PFSK-1 (cell line): ENCODE measurements around the gene PTDSS2.

ENCODE experiments used
- FOXP2 ChIP-seq: optimal IDR thresholded peaks from 2 replicates; pipeline ENCODE3; 2011; ENCODE audit warnings: borderline replicate concordance, control low read depth, inconsistent platforms; ENCODE audit not compliant: insufficient read depth; ENCODE audit errors: extremely low read length, extremely low read depth
- POLR2AphosphoS5 ChIP-seq: IDR thresholded peaks from 2 replicates; pipeline ENCODE4 v1.6.1; 2012; ENCODE audit warnings: low read depth, mild to moderate bottlenecking, control low read depth, low read length, moderate library complexity
- SIN3A ChIP-seq: IDR thresholded peaks from 2 replicates; pipeline ENCODE4 v1.6.1; 2012; ENCODE audit warnings: mild to moderate bottlenecking, low read length, moderate library complexity, borderline replicate concordance; ENCODE audit not compliant: insufficient read depth
- TAF1 ChIP-seq: IDR thresholded peaks from 2 replicates; pipeline ENCODE4 v1.6.1; 2012; ENCODE audit warnings: low read length, control low read depth, borderline replicate concordance; ENCODE audit not compliant: insufficient read depth
- TF ChIP-seq, protein P1 (sequence below), 2 experiments: IDR thresholded peaks; 2 replicates each; pipeline versions ENCODE4 v1.6.1 to v1.8.0; 2011 to 2012; ENCODE audit warnings: low read depth in 2 of 2, low read length in 2 of 2, control low read depth in 1 of 2, inconsistent platforms in 1 of 2, mild to moderate bottlenecking in 1 of 2, moderate library complexity in 1 of 2; ENCODE audit not compliant: insufficient read depth in 1 of 2

The PTDSS2 gene

DNA sequence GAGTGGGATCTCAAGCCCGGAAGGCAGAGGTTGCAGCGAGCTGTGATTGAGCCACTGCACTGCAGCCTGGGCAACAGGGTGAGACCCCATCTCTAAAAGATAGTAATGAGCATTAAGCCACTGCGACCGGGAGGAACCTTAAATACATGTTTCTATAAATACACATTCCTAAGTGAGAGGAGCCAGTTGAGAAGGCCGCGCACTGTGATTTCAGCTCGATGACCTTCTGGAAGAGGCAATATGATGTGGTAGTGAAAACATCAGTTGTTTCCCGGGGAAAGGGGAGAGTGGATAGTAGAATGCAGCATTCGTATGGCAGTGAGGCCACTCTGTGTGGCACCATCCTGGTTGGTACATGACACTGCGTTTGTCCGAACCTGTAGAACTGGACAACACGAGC lies 18.0 kb downstream of the PTDSS2 start:
- TF ChIP-seq, protein P1, sequence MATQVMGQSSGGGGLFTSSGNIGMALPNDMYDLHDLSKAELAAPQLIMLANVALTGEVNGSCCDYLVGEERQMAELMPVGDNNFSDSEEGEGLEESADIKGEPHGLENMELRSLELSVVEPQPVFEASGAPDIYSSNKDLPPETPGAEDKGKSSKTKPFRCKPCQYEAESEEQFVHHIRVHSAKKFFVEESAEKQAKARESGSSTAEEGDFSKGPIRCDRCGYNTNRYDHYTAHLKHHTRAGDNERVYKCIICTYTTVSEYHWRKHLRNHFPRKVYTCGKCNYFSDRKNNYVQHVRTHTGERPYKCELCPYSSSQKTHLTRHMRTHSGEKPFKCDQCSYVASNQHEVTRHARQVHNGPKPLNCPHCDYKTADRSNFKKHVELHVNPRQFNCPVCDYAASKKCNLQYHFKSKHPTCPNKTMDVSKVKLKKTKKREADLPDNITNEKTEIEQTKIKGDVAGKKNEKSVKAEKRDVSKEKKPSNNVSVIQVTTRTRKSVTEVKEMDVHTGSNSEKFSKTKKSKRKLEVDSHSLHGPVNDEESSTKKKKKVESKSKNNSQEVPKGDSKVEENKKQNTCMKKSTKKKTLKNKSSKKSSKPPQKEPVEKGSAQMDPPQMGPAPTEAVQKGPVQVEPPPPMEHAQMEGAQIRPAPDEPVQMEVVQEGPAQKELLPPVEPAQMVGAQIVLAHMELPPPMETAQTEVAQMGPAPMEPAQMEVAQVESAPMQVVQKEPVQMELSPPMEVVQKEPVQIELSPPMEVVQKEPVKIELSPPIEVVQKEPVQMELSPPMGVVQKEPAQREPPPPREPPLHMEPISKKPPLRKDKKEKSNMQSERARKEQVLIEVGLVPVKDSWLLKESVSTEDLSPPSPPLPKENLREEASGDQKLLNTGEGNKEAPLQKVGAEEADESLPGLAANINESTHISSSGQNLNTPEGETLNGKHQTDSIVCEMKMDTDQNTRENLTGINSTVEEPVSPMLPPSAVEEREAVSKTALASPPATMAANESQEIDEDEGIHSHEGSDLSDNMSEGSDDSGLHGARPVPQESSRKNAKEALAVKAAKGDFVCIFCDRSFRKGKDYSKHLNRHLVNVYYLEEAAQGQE (IDR thresholded peaks at IDR 0.05; ENCODE audit: insufficient read depth in 1 of 2, low read depth in 2 of 2, low read length in 2 of 2), result no peak
- TF ChIP-seq TAF1 (no peak), FOXP2 (no peak), POLR2AphosphoS5 (no peak), SIN3A (no peak)

DNA sequence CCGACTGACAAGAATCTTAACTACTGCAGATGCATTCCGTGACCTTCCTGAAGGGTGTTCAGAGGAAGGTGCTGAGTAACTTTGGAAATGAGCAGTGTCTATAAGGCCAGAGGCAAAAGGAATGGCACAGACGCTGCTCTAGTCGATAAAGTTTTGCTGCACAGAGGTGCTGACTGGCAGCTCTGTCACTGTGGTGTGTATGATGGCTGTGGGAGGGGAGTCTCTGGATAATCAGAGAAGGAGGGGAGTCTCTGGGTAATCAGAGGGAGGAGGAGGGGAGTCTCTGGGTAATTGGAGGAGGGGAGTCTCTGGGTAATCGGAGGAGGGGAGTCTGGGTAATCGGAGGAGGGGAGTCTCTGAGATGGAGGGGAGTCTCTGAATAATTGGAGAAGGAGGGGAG lies 18.4 kb downstream of the PTDSS2 start:
- TF ChIP-seq, protein P1 (IDR thresholded peaks at IDR 0.05; ENCODE audit: insufficient read depth in 1 of 2, low read depth in 2 of 2, low read length in 2 of 2), result no peak
- no peak for TF ChIP-seq POLR2AphosphoS5
- no peak for TF ChIP-seq FOXP2
- no peak for TF ChIP-seq TAF1
- no peak for TF ChIP-seq SIN3A

DNA sequence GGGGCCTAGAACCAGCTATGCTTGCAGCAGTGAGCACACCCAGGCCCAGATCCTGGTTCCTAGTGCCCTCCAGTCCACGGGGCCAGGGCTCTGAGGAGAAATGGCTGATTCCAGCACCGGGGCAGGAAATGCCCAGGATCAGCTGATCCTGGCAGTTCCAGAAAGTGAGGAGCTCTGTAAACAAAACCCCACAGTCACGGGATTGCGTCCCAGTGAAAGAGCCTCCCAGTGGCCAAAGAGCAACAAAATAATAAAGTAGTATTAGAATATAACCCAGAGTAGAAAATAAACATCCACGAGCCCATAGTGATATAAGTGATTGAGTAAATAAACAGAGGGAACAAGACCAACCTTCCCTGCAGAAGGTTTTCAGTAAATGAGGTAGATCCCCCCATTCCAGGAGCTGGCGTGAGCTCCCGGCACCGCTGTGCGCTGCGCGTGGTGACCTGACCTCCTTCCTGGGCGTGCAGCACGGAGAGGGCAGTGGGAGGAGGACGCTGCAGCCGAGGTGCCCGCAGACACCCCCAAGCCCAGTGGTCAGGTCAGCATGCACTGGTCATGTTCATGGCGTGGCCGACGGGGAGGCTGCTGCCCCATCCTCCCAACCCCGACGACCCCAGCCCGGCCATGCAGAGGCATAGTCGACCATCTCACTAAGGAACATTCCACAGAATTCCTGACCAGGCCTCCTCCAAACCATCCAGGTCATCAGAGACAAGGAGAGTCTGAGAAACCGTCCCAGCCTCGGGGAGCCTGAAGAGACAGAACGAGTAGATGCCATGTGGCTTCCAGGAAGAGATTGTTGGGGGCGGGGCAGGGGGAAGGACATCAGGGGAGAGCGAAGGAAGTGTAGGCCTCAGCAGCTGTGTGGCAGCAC lies 19.8 kb downstream of the PTDSS2 start:
- TF ChIP-seq FOXP2 (peak; percentile 41), TAF1 (peak; percentile 32; the same call in 1 of the 2 replicates), SIN3A (0 out of 2 replicates have a peak, but pooled peaks have one; percentile 49), POLR2AphosphoS5 (peak; percentile 30; the same call in 1 of the 2 replicates)
- TF ChIP-seq, protein P1 (IDR thresholded peaks at IDR 0.05; ENCODE audit: insufficient read depth in 1 of 2, low read depth in 2 of 2, low read length in 2 of 2), result no peak

DNA sequence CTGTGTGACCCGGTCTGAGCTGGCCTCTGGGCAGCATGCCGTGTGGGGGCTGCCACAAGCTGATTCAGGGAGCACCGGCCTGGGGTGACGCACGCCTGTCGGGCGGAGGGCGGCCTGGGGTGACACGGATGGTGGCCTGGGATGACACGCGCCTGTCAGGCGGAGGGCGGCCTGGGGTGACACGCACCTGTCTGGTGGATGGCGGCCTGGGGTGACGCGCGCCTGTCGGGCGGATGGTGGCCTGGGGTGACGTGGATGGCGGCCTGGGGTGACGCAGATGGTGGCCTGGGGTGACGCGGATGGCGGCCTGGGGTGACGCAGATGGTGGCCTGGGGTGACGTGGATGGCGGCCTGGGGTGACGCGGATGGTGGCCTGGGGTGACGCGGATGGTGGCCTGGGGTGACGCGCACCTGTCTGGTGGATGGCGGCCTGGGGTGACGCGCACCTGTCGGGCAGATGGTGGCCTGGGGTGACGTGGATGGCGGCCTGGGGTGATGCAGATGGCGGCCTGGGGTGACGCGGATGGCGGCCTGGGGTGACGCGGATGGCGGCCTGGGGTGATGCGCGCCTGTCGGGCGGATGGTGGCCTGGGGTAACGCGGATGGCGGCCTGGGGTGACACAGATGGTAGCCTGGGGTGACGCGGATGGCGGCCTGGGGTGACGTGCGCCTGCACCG lies 21.5 kb downstream of the PTDSS2 start:
- TF ChIP-seq FOXP2, result no peak

DNA sequence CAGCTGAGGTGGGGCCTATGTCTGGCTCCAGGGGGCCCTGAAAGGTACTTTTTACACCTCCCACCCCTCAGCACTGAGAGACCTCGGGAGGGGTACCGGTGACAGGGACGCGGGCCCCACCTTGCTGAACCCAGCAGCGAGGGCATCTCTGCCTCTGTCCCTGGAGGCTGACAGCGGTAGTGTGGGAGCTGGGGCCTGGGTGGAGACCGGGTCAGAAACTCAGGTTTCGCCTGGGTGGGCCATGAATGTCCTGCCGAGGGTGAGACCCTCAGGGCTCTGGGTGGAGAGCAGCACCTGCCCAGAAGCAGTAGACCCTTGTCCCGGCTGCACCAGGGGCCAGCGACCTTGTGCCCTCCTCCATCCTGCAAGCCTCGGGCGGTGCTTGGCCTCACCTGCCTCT lies 22.2 kb downstream of the PTDSS2 start:
- TF ChIP-seq SIN3A (no peak), TAF1 (no peak), FOXP2 (no peak), POLR2AphosphoS5 (no peak)
- TF ChIP-seq, protein P1 (IDR thresholded peaks at IDR 0.05; ENCODE audit: insufficient read depth in 1 of 2, low read depth in 2 of 2, low read length in 2 of 2), result no peak
